SHP77 treated with DMSO at 0.1 percent for 48 hours (cell line): ENCODE measurements around the gene FGF4.

Experiments
- DNase-seq: peaks from one replicate; lab custom pipeline; 2025; lab: John Stamatoyannopoulos, UW

The FGF4 gene

GRCh38 chr11:69807106-69807815, 32.1 kb upstream of the FGF4 start:
- DNase-seq = no peak

GRCh38 chr11:69804769-69805508, 29.8 kb upstream of the FGF4 start:
- no peak for DNase-seq

DNA sequence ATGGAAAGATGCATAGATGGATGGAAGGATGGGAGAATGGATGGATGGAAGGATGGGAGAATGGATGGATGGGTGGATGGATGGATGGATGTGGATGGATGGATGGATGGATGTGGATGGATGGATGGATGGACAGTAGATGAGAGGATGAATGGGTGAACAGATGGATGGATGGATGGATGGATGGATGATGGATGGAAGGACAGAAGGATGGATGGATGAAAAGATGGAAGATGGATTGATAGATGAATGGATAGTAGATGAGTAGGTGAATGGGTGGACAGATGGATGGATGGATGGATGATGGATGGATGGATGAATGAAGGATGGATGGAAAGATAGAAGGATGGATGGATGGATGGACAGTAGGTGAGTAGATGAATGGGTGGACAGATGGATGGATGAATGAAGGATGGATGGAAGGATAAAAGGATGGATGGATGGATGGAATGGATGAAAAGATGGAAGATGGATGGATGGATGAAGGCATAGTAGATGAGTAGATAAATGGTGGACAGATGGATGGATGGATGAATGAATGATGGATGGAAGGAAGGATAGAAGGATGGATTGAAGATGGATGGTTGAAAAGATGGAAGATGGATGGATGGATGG, 28.6 kb upstream of the FGF4 start:
- no peak for DNase-seq

- no peak for DNase-seq
These were observed 27.9 kb upstream of the FGF4 start for GRCh38 chr11:69803022-69803421.

- DNase-seq = no peak
These were observed 27.4 kb upstream of the FGF4 start for GRCh38 chr11:69802590-69802989.

DNA sequence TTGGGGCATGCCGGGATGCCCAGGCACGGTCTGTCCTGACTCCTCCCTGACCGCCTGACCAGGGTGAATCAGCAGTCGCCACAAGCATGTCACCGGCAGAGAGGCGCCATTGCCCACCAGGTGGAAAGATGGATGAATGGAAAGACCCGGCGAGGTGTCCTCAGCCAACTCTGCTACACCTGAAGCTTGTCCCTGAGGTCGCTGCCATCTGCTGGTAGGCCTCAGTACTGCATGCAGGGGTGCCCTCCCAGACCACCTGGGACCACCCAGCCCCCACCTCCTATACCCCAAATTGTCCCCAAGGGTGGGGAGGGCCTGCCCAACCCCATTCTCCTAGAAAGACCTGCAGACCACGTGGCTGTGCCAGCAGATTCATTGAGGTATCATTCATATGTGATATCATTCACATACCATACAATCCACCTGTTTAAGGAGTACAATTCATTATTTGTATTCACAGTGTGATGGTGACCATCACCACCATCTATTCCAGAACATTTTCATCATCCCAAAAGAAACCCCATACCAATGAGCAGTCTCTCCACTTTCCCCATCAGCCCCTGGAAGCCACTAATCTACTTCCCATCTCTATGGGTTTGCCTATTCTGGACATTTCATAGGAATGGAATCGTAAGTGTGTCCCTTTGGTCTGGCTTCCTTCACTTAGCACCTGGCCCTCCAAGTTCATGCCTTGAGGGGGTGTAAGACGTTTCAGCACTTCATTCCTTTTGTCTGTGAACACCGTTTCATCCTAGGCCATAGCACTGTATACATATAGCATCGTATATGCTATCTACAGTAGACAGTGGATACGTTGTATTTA, 26.6 kb upstream of the FGF4 start:
- no peak for DNase-seq

GRCh38 chr11:69800278-69800677, 25.1 kb upstream of the FGF4 start:
- DNase-seq = no peak

GRCh38 chr11:69799582-69799981, 24.4 kb upstream of the FGF4 start:
- no peak for DNase-seq

GRCh38 chr11:69799097-69799496, 24.0 kb upstream of the FGF4 start:
- DNase-seq = no peak

- no peak for DNase-seq
These were observed 22.8 kb upstream of the FGF4 start for GRCh38 chr11:69797737-69798528.

- no peak for DNase-seq
These were observed 22.0 kb upstream of the FGF4 start for GRCh38 chr11:69797156-69797555.

DNA sequence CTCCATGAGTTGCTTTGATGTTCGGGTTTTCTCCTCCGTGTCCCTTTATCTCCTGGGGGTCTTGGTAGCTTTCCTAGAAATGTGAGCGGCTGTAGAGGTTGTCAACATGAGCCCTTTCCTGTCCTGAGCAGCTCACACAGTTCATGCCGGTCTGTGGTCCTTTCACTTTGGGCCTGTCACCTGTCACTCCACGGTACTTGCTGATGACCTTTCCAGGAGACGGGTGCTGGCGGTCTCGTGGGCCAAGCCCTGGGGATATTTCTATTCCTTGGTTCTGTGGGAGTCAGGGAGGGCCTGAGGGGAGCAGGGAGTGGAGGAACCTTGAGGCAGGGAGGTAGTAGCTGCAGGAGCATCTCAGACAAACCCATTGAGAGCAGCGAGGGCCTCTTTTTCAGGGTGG, 20.9 kb upstream of the FGF4 start:
- no peak for DNase-seq

- DNase-seq = no peak
These were observed 16.4 kb upstream of the FGF4 start for GRCh38 chr11:69791276-69792180.

- DNase-seq = no peak
These were observed 13.8 kb upstream of the FGF4 start for GRCh38 chr11:69788956-69789355.

- no peak for DNase-seq
These were observed 12.8 kb upstream of the FGF4 start for GRCh38 chr11:69787906-69788305.

DNA sequence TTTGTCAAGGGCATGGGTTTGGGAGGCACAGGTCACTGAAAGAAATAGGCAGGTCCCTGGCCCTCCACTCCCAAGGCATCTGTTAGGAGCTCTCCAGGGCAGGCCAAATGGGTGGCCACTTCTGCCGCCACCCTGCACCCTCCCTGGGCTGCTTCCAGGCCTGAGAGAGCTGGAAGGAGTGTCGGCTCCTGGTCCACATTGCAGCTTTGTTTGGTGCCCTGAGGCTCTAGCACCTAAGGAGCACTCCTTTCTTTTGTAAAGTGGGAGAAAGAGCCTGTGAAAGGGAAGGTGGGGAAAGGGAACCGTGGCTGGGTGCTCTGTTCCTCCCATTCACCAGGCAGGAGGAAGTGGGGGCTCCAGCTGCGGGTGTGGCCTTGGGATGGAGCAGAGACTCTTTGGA, 12.3 kb upstream of the FGF4 start:
- no peak for DNase-seq

GRCh38 chr11:69781241-69781640, 6.1 kb upstream of the FGF4 start:
- DNase-seq = no peak

DNA sequence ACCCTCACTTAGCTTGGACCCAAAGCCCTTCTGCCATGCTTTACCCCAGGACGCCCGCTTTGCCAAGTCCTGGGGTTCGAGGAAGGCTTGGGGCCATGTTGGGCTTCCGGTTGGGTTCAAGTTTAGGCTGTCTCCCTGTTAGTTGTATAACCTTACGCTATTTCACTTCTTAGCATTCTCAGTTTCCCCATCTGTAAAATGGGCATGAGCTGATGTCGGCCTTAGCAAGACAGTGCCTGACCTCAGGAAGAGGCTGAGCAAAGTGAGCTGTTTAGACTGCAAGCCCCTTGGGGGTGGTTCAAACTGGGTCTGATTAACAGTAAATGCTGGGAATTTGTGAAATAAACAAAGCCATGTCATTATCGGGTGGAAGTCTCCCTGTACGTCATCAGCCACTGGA, 3.2 kb upstream of the FGF4 start:
- DNase-seq = no peak

DNA sequence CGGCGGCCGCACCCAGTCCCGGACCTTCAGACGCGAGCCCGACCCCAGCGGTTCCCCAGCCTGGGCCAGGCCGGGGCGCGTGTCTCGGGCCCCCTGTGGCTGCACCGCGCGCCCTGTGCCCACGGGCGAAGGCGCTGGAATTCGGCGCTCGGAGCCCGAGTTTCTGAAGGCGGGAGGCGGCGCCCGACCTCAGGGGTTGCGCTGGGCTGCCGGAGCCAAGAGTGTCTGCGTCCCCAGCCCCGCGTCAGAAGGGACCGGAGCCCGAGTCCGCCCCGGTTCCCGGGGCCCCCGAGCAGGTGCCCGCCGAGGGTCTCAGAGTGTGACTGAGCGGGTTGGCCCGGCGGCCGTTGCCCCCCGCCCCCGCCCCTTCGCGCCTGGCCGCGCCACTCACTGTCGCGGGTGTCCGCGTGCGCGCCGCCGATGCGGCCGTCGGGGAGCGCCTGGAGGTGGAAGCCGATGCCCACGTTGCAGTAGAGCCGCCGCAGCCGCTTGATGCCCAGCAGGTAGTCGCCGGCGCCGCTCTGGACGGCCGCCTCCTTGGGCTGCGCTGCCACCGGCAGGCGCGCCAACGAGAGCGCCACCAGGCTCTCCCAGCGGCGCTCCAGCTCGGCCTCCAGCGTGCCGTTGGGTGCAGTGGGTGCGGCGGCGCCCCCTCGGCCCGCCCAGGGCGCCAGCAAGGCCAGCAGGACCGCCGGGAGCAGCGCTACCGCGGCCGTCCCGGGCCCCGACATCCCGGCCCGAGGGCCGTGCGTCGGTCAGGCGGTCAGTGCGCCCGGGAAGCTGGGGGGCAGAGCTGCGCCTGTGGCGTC, 583 bp downstream of the FGF4 start:
- no peak for DNase-seq
